Hindlimb muscle (tissue), 1 donor: ENCODE results near the gene FAF1. TPM values are rescaled to one million over a fixed set of nuclear protein-coding genes. Genes with fewer than 3 reads are reported as not detected.

Experiments used
- DNase-seq: peaks from one replicate; pipeline ENCODE4 v3.0.0-alpha.2; 2013
- polyA plus RNA-seq: library from polyadenylated mRNA; unstranded; fragments of 120-200 nt; gene quantifications from one replicate; pipeline ENCODE4 v1.2.1, GENCODE V29; 2013; ENCODE audit not compliant: insufficient read length

Gene FAF1
- polyA plus RNA-seq, 1 donor: 43.5 TPM

GRCh38 chr1:50424045-50424883 is 535.8 kb downstream of the FAF1 start:
- no peak for DNase-seq

DNA sequence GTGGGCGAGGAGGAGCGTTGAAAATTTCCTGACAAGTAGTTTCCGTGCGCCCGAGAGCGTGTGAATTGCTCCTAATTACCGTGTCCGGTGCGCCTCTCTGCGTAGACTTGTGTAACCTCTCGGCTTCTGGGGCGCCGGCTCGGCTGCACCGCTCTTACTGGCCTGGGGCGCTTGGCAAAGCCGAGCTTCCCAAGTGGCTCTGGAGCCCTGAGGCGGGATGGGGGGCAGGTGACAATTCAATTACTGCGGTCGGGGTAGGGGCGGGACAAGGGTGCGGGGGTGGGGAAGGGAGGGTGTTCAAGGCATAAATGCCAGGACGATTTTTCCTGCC is 536.4 kb downstream of the FAF1 start:
- DNase-seq: no peak

- DNase-seq: no peak
Measured at GRCh38 chr1:50422946-50423669, 537.0 kb downstream of the FAF1 start, which contains the start of gene DMRTA2. TSS of gene DMRTA2 (minus strand) at chr1:50423443. CDS start at chr1:50421536, 1,907 bp downstream.

- no peak for DNase-seq
Measured at GRCh38 chr1:50422675-50422945, 537.5 kb downstream of the FAF1 start.

DNA sequence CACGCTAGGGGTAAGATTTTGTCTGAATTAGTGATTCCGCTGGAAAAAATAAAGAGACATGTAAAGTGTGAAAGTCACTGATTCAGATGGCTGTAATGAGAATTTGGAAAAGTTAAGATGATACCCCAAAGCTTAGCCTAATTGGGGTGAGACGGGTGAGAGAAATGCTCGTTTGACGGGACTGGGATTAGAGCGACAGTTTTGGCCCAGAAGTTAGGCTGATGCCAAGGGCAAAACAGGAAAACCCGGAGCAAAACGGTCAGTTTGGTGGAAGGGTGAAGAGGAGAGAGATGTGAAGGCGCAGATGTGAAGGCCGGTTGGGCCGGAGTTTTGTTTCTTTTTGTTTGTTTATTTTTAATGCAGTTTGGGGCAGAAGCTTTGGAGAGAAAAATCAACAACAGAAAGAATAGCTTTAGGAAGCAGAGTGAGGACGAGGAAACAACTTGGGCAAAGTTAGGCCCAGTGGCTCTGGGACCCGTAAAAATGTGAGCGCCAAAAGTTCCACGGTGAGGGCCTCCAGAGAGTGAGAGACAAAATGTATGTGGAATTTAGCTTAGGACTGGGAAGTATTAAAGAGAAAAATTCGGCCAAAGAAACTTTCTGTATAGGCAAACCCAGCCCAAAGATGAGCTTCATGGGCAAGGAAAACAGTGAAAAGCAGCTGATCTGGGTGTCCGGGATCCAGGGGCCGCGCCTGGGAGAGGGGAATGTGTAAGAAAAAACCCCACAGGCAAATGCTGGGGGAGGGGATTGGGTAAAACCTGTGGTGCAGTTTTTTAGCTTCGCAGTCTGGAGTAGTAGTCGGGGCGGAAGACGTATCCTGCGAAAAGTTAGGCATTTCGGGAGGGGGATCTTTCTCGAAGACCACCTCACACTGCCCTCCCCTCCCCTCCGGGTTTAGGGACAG is 538.0 kb downstream of the FAF1 start:
- DNase-seq: no peak

- DNase-seq: no peak
Measured at GRCh38 chr1:50421366-50421748, 538.7 kb downstream of the FAF1 start.

DNA sequence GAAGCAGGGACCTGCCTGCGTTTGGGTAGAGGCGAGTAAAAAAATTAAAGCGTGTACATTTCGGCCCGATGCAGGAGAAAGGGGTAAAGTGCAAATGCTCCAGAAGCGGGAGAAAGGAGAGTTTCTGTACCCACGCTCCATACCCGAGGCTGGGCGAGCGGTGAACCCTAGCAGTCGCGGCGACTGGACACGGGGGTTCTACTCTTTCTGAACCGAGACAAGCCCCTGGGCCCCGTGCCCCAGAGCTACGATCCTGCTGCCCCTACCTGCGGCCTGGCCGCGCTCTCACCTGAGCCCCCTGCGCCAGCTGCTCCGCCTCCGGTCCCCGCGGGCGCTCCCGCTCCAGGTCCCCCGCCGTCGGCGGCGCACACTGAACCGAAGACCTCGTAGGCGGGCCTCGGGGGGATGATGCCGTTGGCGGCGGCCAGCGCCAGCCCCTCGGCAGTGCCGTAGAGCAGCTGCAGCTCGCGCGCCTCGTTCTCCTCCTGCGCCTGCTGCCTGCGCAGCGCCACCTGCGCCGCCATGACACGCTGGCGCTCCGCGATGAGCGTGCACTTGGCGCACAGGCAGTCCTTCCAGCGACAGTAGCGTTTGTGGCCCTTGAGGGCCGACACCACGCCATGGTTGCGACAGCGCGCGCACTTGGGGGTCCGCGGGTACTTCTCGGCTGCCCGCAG is 539.2 kb downstream of the FAF1 start:
- DNase-seq: no peak

GRCh38 chr1:50419907-50420677 is 540.0 kb downstream of the FAF1 start:
- no peak for DNase-seq

DNA sequence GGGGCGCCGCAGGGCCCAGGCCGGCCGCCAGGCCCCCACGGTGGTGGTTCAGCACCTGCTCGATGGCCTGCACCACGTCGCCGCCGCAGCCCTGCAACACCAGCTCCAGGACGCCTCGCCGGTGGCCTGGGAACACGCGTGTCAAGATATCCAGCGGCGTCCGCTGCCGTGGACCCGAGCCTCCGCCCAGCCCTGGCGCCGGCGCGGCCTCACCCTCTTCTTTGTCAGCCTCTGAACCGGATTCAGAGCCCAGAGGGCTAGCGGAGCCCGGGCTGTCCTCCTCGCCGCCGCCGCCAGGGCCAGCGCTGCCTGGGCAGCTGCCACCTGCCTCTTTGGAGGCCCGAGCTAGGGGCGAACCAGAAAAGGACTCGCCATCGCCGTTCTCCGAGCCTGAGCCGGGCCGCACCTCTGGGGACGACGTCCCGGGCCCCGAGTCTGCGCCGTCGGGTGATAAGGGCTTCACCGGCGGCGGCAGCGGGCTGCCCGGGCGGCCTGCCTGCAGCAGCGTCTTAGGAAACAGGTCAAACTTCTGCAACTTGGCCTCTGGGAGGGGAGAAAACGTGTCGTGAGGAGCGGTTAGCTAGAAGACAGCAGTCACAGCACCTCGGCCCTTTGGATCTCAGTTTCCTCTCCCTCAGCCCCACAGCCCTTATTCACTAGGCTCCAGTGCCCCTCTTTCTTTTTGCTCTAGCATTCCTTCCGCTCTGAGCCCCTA is 540.7 kb downstream of the FAF1 start:
- no peak for DNase-seq

DNA sequence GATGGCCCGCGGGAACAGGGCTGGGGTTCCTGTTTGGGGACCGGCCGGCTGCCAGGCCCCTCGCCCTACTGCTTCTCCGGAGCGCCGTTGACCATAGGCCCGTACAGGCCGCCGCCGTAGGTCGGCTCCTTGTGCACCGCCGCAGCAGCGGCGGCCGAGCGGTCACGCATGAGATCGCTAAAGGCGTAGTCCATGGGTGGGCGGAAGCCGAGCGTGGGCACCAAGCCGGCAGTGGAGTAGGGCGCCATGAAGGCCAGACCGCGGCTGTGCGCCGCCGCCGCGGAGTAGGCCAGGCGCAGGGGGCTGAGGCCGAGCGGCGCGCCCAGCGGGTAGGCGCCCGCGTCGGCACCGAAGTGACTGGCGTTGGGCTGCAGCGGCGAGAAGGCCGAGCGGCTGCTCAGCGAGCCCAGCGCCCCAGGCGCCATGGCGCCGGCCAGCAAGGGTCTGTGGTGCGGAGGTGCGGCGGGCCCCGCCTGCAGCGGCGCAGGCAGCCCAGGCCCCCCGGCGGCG is 541.4 kb downstream of the FAF1 start:
- no peak for DNase-seq

- DNase-seq: no peak
Measured at GRCh38 chr1:50417946-50418599, 542.0 kb downstream of the FAF1 start.

GRCh38 chr1:50417507-50417906 is 542.6 kb downstream of the FAF1 start:
- no peak for DNase-seq

- DNase-seq: no peak
Measured at GRCh38 chr1:50416553-50417453, 543.3 kb downstream of the FAF1 start.

- no peak for DNase-seq
Measured at GRCh38 chr1:50416150-50416527, 543.9 kb downstream of the FAF1 start.

DNA sequence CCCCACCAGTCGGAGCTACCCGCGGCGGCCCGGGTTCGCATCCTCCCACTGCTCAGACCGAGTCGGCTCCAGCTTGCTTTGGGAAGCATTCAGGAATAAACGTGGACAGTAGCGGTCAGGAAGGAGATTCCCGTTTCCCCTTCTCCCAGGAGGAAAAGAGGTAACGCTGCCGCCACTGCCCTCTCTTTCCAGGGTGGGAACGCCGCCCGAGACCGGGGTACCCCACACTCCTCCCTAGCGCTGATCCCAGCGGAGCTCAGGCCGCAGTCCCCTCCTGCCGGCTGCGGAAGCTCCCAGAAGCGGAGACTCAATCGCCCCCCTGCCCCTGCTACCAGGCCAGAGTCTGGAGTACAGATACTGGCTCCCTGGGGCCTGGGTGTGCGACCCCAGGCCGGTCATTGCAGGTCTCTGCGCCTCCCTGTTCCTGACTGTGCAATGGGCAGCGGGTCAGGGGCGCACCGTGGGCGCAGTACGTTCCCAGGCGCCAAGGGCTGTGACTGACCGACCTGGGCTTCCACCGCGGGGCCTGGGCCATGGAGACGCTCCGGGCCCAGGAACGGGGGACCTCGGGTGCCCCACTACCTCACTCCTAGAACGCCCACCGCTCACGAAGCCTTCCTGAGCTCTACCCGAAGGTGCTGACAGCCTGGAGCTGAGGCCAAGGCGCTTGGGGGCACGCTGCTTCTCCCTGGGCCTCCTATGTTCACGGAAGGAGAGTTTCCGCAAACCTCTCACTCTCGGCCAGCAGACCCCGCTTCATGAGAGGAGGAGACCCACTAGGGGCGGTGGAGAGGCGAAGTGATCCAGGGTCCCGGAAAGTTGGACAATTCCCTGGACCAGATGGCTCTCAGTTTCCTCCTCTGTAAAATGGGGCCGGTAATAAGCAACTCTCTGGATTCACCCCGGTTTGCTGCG is 544.6 kb downstream of the FAF1 start:
- no peak for DNase-seq

DNA sequence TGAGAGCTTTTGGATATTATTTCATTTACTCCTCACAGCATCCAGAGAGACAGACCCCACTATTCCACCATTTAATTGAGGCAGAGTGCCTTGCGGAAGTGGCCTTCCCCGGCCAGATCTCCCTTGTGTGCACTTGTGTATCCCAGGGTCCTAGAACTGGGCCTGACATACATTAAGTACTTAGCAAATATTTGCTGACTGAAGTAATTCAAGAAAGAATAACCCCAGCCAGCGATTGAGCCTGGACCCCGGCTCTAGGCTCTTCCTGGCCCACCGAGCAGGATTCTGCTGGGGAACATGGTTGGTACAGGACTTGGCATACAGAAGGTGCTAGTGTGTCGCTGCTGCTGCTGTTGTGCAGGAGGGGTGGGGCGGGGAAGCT is 545.2 kb downstream of the FAF1 start:
- DNase-seq: no peak

DNA sequence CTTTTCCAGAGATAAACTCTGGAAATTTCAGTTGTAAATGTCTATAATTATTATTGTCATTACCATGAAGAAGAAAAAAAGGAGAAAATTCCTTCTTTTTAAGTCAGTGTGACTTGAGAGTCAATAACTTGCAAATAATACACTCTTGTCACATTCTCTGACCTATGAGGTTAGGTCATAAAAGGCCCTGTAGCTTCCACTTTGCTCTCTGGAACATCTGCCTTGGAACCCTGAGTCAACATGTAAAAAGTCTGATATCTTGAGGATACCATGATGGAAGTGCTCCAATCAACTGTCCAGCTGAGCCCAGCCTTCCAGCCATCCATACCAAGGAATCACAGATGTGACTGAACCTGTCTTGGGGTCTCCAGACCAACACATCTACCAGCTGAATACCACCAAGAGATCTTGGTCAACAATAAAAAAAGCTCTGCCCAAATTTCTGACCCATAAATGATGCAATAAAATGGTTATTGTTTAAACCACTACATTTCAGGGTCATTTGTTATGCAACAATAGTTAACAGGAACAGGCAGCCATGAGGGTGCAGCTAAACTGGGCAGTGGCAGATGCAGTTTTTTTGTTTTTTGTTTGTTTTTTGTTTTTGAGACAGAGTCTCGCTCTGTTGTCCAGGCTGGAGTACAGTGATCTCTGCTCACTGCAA is 547.1 kb downstream of the FAF1 start:
- no peak for DNase-seq

DNA sequence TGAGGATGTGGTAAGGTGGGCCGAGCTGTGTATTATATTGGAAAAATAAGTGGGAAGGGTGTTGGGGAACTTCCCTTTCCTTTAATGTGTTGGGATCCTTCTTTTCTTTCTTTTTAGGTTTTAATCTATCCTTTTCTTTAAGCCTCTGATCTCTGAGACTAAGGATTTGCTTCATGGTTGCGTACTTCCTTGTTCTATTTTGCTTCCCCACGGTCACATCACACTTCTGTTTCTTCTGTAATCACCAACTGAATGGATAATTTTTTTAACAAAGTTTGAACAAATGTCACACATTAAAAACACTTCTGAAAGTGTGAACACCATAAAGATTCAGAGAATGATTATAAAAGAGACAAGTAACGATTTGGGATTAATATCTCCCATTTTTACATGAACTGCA is 554.3 kb downstream of the FAF1 start:
- no peak for DNase-seq
